K562 (cell line): Measurements from ENCODE around the gene HDGFL2. TPM values are rescaled to one million over a fixed set of nuclear protein-coding genes. Genes with fewer than 3 reads are reported as not detected.

Experiments
- ATAC-seq: fragments of 200-7000 bp; cut with Tn5 transposase; 3 replicates; pipeline ENCODE4 v1.9.1; 2020; ENCODE audit warnings: moderate library complexity
- BruUV-seq: library from RNA; stranded (reverse); fragments of 400-500 nt; replicated peaks from 2 replicates; lab custom pipeline; 2021; lab: Mats Ljungman, UMichigan
- CTCF ChIA-PET: fragments of 300-600 bp; formaldehyde crosslinking; extraction: SDS; loops from one replicate; lab custom pipeline; 2021; ENCODE audit warnings: low intra/inter-chr PET ratio; lab: Yijun Ruan, JAX
- POLR2A ChIA-PET: fragments of 300-600, 350-650 bp; sonication (Branson Sonifier 250); formaldehyde crosslinking; extraction: SDS; loops from one replicate; lab custom pipeline; 2021; ENCODE audit warnings: antibody characterized with exemption, inconsistent platforms; lab: Yijun Ruan, JAX
- DNase-seq, 4 experiments: peaks; one replicate each; pipeline versions ENCODE4 v3.0.0 to v3.0.0-alpha.2; 2011 to 2018; ENCODE audit warnings: low spot score in 3 of 4, mixed read lengths in 3 of 4; ENCODE audit errors: extremely low read depth in 1 of 4
- FAIRE-seq: peaks from 2 replicates; lab custom pipeline; 2011; peaks lifted over from hg19 to GRCh38; lab: Jason Lieb, UNC
- H2AFZ ChIP-seq: 2 replicates; pipeline ENCODE4 v1.6.0; 2011; ENCODE audit warnings: low read depth, low read length, control low read depth, inconsistent platforms
- H3K27ac ChIP-seq: fragments of 200-600 bp; 3 replicates; pipeline ENCODE4 v1.8.0; 2011; ENCODE audit warnings: low read depth, mild to moderate bottlenecking, control low read depth, inconsistent platforms, low read length, moderate library complexity, mixed read lengths; ENCODE audit errors: extremely low read depth
- H3K27me3 ChIP-seq, 2 experiments: fragments of 300-600 bp in 1 of 2; 2 replicates in 1 of 2; 3 replicates in 1 of 2; pipeline versions ENCODE4 v1.6.0 to v1.8.0; 2011; ENCODE audit warnings: inconsistent platforms in 2 of 2, low read length in 2 of 2, mild to moderate bottlenecking in 1 of 2, mixed read lengths in 1 of 2, moderate library complexity in 1 of 2; ENCODE audit not compliant: control insufficient read depth in 2 of 2, insufficient read depth in 2 of 2
- H3K36me3 ChIP-seq: fragments of 300-600 bp; 3 replicates; pipeline ENCODE4 v1.8.0; 2011; ENCODE audit warnings: mild to moderate bottlenecking, low read length, inconsistent platforms; ENCODE audit not compliant: control insufficient read depth, insufficient read depth
- H3K4me1 ChIP-seq, 2 experiments: fragments of 200-600 bp in 1 of 2; replicated peaks in 1 of 2; 2 replicates in 1 of 2; 3 replicates in 1 of 2; pipeline versions ENCODE4 v1.5.1 to v1.8.0; 2011; ENCODE audit warnings: inconsistent platforms in 2 of 2, low read length in 2 of 2, mild to moderate bottlenecking in 1 of 2, mixed read lengths in 1 of 2, moderate library complexity in 1 of 2; ENCODE audit not compliant: control insufficient read depth in 2 of 2, insufficient read depth in 2 of 2
- H3K4me2 ChIP-seq: 2 replicates; pipeline ENCODE4 v1.6.1; 2011; ENCODE audit warnings: low read length, control low read depth, inconsistent platforms, mixed read lengths; ENCODE audit not compliant: insufficient read depth
- H3K4me3 ChIP-seq: fragments of 200-600 bp; sonication (generic), shearing (Covaris generic); 2 replicates; pipeline ENCODE4 v1.5.1; 2016; ENCODE audit warnings: control low read depth, inconsistent platforms
- H3K79me2 ChIP-seq: fragments of 200-600 bp; 3 replicates; pipeline ENCODE4 v1.8.0; 2011; ENCODE audit warnings: low read length, inconsistent platforms; ENCODE audit not compliant: control insufficient read depth, insufficient read depth
- H3K9ac ChIP-seq, 2 experiments: 2 replicates each; pipeline versions ENCODE4 v1.6.0 to v1.6.1; 2011; ENCODE audit warnings: low read depth in 2 of 2, low read length in 2 of 2, control low read depth in 1 of 2, inconsistent platforms in 1 of 2, mild to moderate bottlenecking in 1 of 2, mixed read lengths in 1 of 2; ENCODE audit not compliant: insufficient read depth in 1 of 2
- H3K9me1 ChIP-seq: one replicate; pipeline ENCODE4 v1.6.0; 2011; ENCODE audit warnings: inconsistent platforms, mild to moderate bottlenecking, low read length, moderate library complexity; ENCODE audit not compliant: control insufficient read depth, insufficient read depth
- H3K9me3 ChIP-seq: replicated peaks from 2 replicates; pipeline ENCODE4 v1.5.1; 2011; ENCODE audit warnings: low read depth, low read length, inconsistent platforms; ENCODE audit not compliant: control insufficient read depth, insufficient read depth
- H4K20me1 ChIP-seq: replicated peaks from 2 replicates; pipeline ENCODE4 v1.6.1; 2011; ENCODE audit warnings: low read length, inconsistent platforms, mixed read lengths; ENCODE audit not compliant: control insufficient read depth, insufficient read depth
- EGR1 ChIP-seq: fragments of 450-650 bp; conservative IDR thresholded peaks from 2 replicates; pipeline ENCODE4 v1.6.1; 2017; ENCODE audit warnings: mild to moderate bottlenecking
- KLF1 ChIP-seq: fragments of 450-650 bp; IDR thresholded peaks from 2 replicates; pipeline ENCODE4 v1.6.1; 2016; ENCODE audit warnings: missing genetic modification characterization, missing compliant biosample characterization
- MCM2 ChIP-seq: fragments of 450-650 bp; IDR thresholded peaks from 2 replicates; pipeline ENCODE4 v1.6.1; 2017; ENCODE audit warnings: low read depth, mild to moderate bottlenecking
- MYNN ChIP-seq, 2 experiments: sonication (generic); formaldehyde crosslinking in 1 of 2; IDR thresholded peaks; 2 replicates each; pipeline versions ENCODE4 v1.5.0 to v1.6.1; 2016 to 2020; ENCODE audit warnings: antibody characterized with exemption in 1 of 2, missing genetic modification reagents in 1 of 2
- NELFE ChIP-seq: IDR thresholded peaks from 2 replicates; pipeline ENCODE4 v1.6.1; 2011; ENCODE audit warnings: mild to moderate bottlenecking; ENCODE audit not compliant: insufficient read depth, insufficient read length
- PML ChIP-seq: IDR thresholded peaks from 2 replicates; pipeline ENCODE4 v1.6.1; 2012; ENCODE audit warnings: low read length, inconsistent platforms
- POLR2A ChIP-seq: fragments of 450-650 bp; conservative IDR thresholded peaks from 2 replicates; pipeline ENCODE4 v1.6.1; 2016
- POLR2AphosphoS2 ChIP-seq: IDR thresholded peaks from 2 replicates; pipeline ENCODE4 v1.6.1; 2012; ENCODE audit warnings: low read length, improper control_type of control experiment
- POLR2AphosphoS5 ChIP-seq: IDR thresholded peaks from 2 replicates; pipeline ENCODE4 v1.6.1; 2011; ENCODE audit warnings: mild to moderate bottlenecking, low read depth, low read length, moderate library complexity; ENCODE audit not compliant: control insufficient read depth, insufficient read depth
- POLR2G ChIP-seq: fragments of 200-400 bp; formaldehyde crosslinking; IDR thresholded peaks from 2 replicates; pipeline ENCODE4 v1.6.1; 2017; ENCODE audit warnings: low read depth, mild to moderate bottlenecking, antibody characterized with exemption, low read length, moderate library complexity
- RBM22 ChIP-seq: fragments of 200-400 bp; formaldehyde crosslinking; IDR thresholded peaks from 2 replicates; pipeline ENCODE4 v1.6.1; 2018; ENCODE audit warnings: low read length, low read depth; ENCODE audit not compliant: poor library complexity, severe bottlenecking
- SMAD3 ChIP-seq: fragments of 450-650 bp; formaldehyde crosslinking; conservative IDR thresholded peaks from 2 replicates; pipeline ENCODE4 v1.4.0; 2020; ENCODE audit warnings: mild to moderate bottlenecking
- WGBS: fragments of 100-300 bp; shearing (Covaris generic); methylation state at CpG from one replicate; pipeline ENCODE4 v1.1.6; 2016; ENCODE audit warnings: low coverage, mixed read lengths; ENCODE audit not compliant: insufficient coverage; ENCODE audit errors: missing lambda C conversion rate; 5-methylcytosine and 5-hydroxymethylcytosine counted together
- in situ Hi-C: fragments of 300-500 bp; cut with MboI; formaldehyde crosslinking; loops from 4 replicates; pipeline ENCODE4 v1.15.0; 2018; ENCODE audit warnings: inconsistent platforms, mixed read lengths
- intact Hi-C: fragments of 100-400 bp; cut with micrococcal nuclease; formaldehyde crosslinking; loops from 2 replicates; pipeline ENCODE4 v1.14.2; 2022
- polyA plus RNA-seq, 8 experiments: library from polyadenylated mRNA; depleted of rRNA in 4 of 8; stranded (reverse) in 5 of 8; unstranded in 3 of 8; fragments of >200 nt; fragmentation: Nextera tagmentation in 2 of 8; fragmentation: Illumina TruSeq in 1 of 8; extraction: Ambion mirVana in 2 of 8; extraction: Trizol in 1 of 8; gene quantifications; 2 replicates each; pipeline versions ENCODE4 v1.2.1 to v1.2.3, GENCODE V29; 2011 to 2014; ENCODE audit warnings: inconsistent platforms in 1 of 8, missing spikeins in 1 of 8
- total RNA-seq, 7 experiments: library from RNA; depleted of rRNA in 6 of 7; stranded (reverse); fragments of >200 nt in 6 of 7; fragmentation: Illumina TruSeq in 2 of 7; extraction: Trizol in 2 of 7; gene quantifications; 2 replicates each; pipeline versions ENCODE4 v1.2.1 to v1.2.3, GENCODE V29; 2011 to 2021; ENCODE audit warnings: low replicate concordance in 1 of 7

The HDGFL2 gene
- total and polyA plus RNA-seq, 9 of the 15 experiments (the other 6 are each of a cell fraction or from before 2014, with no cell fraction given), result 0.13 to 61.7 (median 16.0) TPM

- FAIRE-seq (no peak), DNase-seq (no peak), ATAC-seq (peak; percentile 12)
- Histone ChIP-seq H3K27ac (no peak overlapping the region; the same call in 2 of the 3 replicates), H3K4me1 (peaks cover 0 to 48% of the 10 kb centered on the region in 2 experiments; a peak in 3 of 5 replicates), H3K4me2 (no peak overlapping the region), H4K20me1 (no peaks in the 10 kb centered on the region; the same call in 1 of the 2 replicates), H3K9me3 (no peaks in the 10 kb centered on the region), H3K4me3 (no peak overlapping the region), H3K27me3 (no peaks in the 10 kb centered on the region), H3K36me3 (peaks cover 83% of the 10 kb centered on the region; the same call in 2 of the 3 replicates), H3K9me1 (no peaks in the 10 kb centered on the region), H2AFZ (no peak overlapping the region), H3K9ac (peak overlapping the region in 1 of 2 experiments; percentile 65; a peak in 1 of 4 replicates), H3K79me2 (no peaks in the 10 kb centered on the region)
- WGBS, result 76% methylated on average over 20 of the region's 22 CpGs
- ChIA-PET POLR2A (interaction anchor here (2.8 to 7.4 kb wide), 2 partner anchors 9 to 13 kb away, joined by 15 to 60 read pairs; no protein-coding TSS in a partner anchor), CTCF (no interaction called here)
- TF ChIP-seq RBM22 (peak; percentile 40), EGR1 (peak; percentile 39), SMAD3 (no peak), POLR2G (peak; percentile 74), KLF1 (tag) (no peak), NELFE (no peak), POLR2A (peak; percentile 43), POLR2AphosphoS2 (peak; percentile 62; the same call in 1 of the 2 replicates), PML (0 out of 2 replicates have a peak, but pooled peaks have one; percentile 7), MCM2 (no peak), POLR2AphosphoS5 (peak; percentile 9; the same call in 1 of the 2 replicates), MYNN (IDR thresholded peaks at IDR 0.05) (peak; percentile 14; the same call in 1 of the 2 replicates), MYNN (CRISPR knock-in tag; IDR thresholded peaks at IDR 0.05) (no peak)
- intact Hi-C loops, result no loop called here
- BruUV-seq, result no TSS peak
- in situ Hi-C loops, result no loop called here
Observed at GRCh38 chr19:4441994-4442818, 29.9 kb upstream of the HDGFL2 start.
